ENCODE measurements around the gene ZNF827. TPM values are rescaled to one million over a fixed set of nuclear protein-coding genes. Genes with fewer than 3 reads are reported as not detected.

Gene ZNF827
- total and polyA plus RNA-seq, 2 of the 8 experiments (the other 6 are each of a cell fraction or from before 2014, with no cell fraction given), result 25.3 to 26.2 TPM

GRCh38 chr4:145782756-145783155 is 155.9 kb downstream of the ZNF827 start (continued):
- TF ChIP-seq EZH2 (IDR thresholded peaks at IDR 0.05; ENCODE audit: low read depth, low read length, severe bottlenecking) (no peak), SIRT6 (IDR thresholded peaks at IDR 0.05; ENCODE audit: low read length) (no peak), RFX5 (IDR thresholded peaks at IDR 0.05; ENCODE audit: borderline replicate concordance, low read depth, low read length) (no peak), RXRA (IDR thresholded peaks at IDR 0.05; ENCODE audit: insufficient read depth, low read depth, low read length) (no peak), CREB1 (IDR thresholded peaks at IDR 0.05) (no peak), SIN3A (conservative IDR thresholded peaks at IDR 0.05 in 1 of 2, IDR thresholded peaks at IDR 0.05 in 1 of 2; ENCODE audit: low read depth in 1 of 2, low read length in 2 of 2) (no peak), POLR2AphosphoS5 (IDR thresholded peaks at IDR 0.05; ENCODE audit: low read depth, low read length) (no peak)

Measured in H1 (cell line).